ENCODE measurements around the gene CYP2J2. TPM values are rescaled to one million over a fixed set of nuclear protein-coding genes. Genes with fewer than 3 reads are reported as not detected.

The CYP2J2 gene
- polyA plus RNA-seq, 4 donors: 15.4 to 87.4 (median 36.3) TPM

GRCh38 chr1:59898927-59899326 lies 27.6 kb downstream of the CYP2J2 start:
- 67 to 88% (median 78%) methylated on average over 3 of the region's 3 CpGs for WGBS, 3 donors
- FAIRE-seq: no peak

GRCh38 chr1:59897165-59897564 lies 29.4 kb downstream of the CYP2J2 start:
- 88 to 94% (median 88%) methylated on average over 2 of the region's 2 CpGs for WGBS, 3 donors
- H3K4me1 ChIP-seq (ENCODE audit: control insufficient read depth in 3 of 3, insufficient read depth in 2 of 3, low read depth in 1 of 3, low read length in 2 of 3): peaks cover 0 to 14% (median 4%) of the 10 kb centered on the region in 3 donors
- FAIRE-seq (no peak), DNase-seq (no peak)
- H3K9me3 ChIP-seq (ENCODE audit: control insufficient read depth in 2 of 2, insufficient read depth in 1 of 2, low read depth in 1 of 2, low read length in 1 of 2): no peaks in the 10 kb centered on the region
- no peak overlapping the region for H3K27ac ChIP-seq (ENCODE audit: low read depth in 1 of 3, low read length in 2 of 3)
- H3K36me3 ChIP-seq (ENCODE audit: control insufficient read depth in 3 of 3, insufficient read depth in 2 of 3, low read depth in 1 of 3, low read length in 3 of 3): peaks cover 0 to 10% (median 6%) of the 10 kb centered on the region in 3 donors
- no peaks in the 10 kb centered on the region for H3K27me3 ChIP-seq (ENCODE audit: control insufficient read depth in 3 of 3, insufficient read depth in 3 of 3, low read length in 3 of 3)
- no peak overlapping the region for H3K4me3 ChIP-seq (ENCODE audit: low read depth in 1 of 3, low read length in 3 of 3)

More at GRCh38 chr1:59898927-59899326, 27.6 kb downstream of the CYP2J2 start:
- Histone ChIP-seq H3K9me3 (ENCODE audit: control insufficient read depth in 2 of 2, insufficient read depth in 1 of 2, low read depth in 1 of 2, low read length in 1 of 2) (no peaks in the 10 kb centered on the region), H3K27me3 (ENCODE audit: control insufficient read depth in 3 of 3, insufficient read depth in 3 of 3, low read length in 3 of 3) (no peaks in the 10 kb centered on the region), H3K4me1 (ENCODE audit: control insufficient read depth in 3 of 3, insufficient read depth in 2 of 3, low read depth in 1 of 3, low read length in 2 of 3) (peaks cover 0 to 2% (median 1%) of the 10 kb centered on the region in 3 donors), H3K4me3 (ENCODE audit: low read depth in 1 of 3, low read length in 3 of 3) (no peak overlapping the region), H3K27ac (ENCODE audit: low read depth in 1 of 3, low read length in 2 of 3) (no peak overlapping the region), H3K36me3 (ENCODE audit: control insufficient read depth in 3 of 3, insufficient read depth in 2 of 3, low read depth in 1 of 3, low read length in 3 of 3) (peaks cover 0 to 10% (median 6%) of the 10 kb centered on the region in 3 donors)
- no peak for DNase-seq

GRCh38 chr1:59892841-59893811 lies 33.4 kb downstream of the CYP2J2 start:
- peaks cover 0 to 26% of the 10 kb centered on the region in 2 donors for H3K9me3 ChIP-seq (ENCODE audit: control insufficient read depth in 2 of 2, insufficient read depth in 1 of 2, low read depth in 1 of 2, low read length in 1 of 2)
- DNase-seq: peak; percentile 81 to 92
- peak overlapping the region; percentile 2 to 86 (median 66) for H3K27ac ChIP-seq (ENCODE audit: low read depth in 1 of 3, low read length in 2 of 3)
- WGBS, 3 donors: 30 to 60% (median 44%) methylated on average over 7 of the region's 7 CpGs
- peaks cover 0 to 22% (median 4%) of the 10 kb centered on the region in 3 donors for H3K4me1 ChIP-seq (ENCODE audit: control insufficient read depth in 3 of 3, insufficient read depth in 2 of 3, low read depth in 1 of 3, low read length in 2 of 3)
- no peaks in the 10 kb centered on the region for H3K36me3 ChIP-seq (ENCODE audit: control insufficient read depth in 3 of 3, insufficient read depth in 2 of 3, low read depth in 1 of 3, low read length in 3 of 3)
- FAIRE-seq: no peak
- no peaks in the 10 kb centered on the region for H3K27me3 ChIP-seq (ENCODE audit: control insufficient read depth in 3 of 3, insufficient read depth in 3 of 3, low read length in 3 of 3)
- no peak overlapping the region for H3K4me3 ChIP-seq (ENCODE audit: low read depth in 1 of 3, low read length in 3 of 3)

GRCh38 chr1:59885160-59885832 lies 41.3 kb downstream of the CYP2J2 start:
- no peak for FAIRE-seq
- no peaks in the 10 kb centered on the region for H3K36me3 ChIP-seq (ENCODE audit: control insufficient read depth in 3 of 3, insufficient read depth in 2 of 3, low read depth in 1 of 3, low read length in 3 of 3)
- H3K27ac ChIP-seq (ENCODE audit: low read depth in 1 of 3, low read length in 2 of 3): no peak overlapping the region
- no peaks in the 10 kb centered on the region for H3K27me3 ChIP-seq (ENCODE audit: control insufficient read depth in 3 of 3, insufficient read depth in 3 of 3, low read length in 3 of 3)
- H3K4me3 ChIP-seq (ENCODE audit: low read depth in 1 of 3, low read length in 3 of 3): no peak overlapping the region
- H3K9me3 ChIP-seq (ENCODE audit: control insufficient read depth in 2 of 2, insufficient read depth in 1 of 2, low read depth in 1 of 2, low read length in 1 of 2): peaks cover 0 to 24% of the 10 kb centered on the region in 2 donors
- peaks cover 0 to 7% (median 0%) of the 10 kb centered on the region in 3 donors for H3K4me1 ChIP-seq (ENCODE audit: control insufficient read depth in 3 of 3, insufficient read depth in 2 of 3, low read depth in 1 of 3, low read length in 2 of 3)
- WGBS, 3 donors: 42 to 57% (median 45%) methylated on average over 3 of the region's 3 CpGs
- DNase-seq: no peak

GRCh38 chr1:59880735-59881134 lies 45.8 kb downstream of the CYP2J2 start:
- peaks cover 0 to 3% (median 0%) of the 10 kb centered on the region in 3 donors for H3K36me3 ChIP-seq (ENCODE audit: control insufficient read depth in 3 of 3, insufficient read depth in 2 of 3, low read depth in 1 of 3, low read length in 3 of 3)
- no peak overlapping the region for H3K4me3 ChIP-seq (ENCODE audit: low read depth in 1 of 3, low read length in 3 of 3)
- no peak for DNase-seq
- peaks cover 0 to 15% (median 2%) of the 10 kb centered on the region in 3 donors for H3K4me1 ChIP-seq (ENCODE audit: control insufficient read depth in 3 of 3, insufficient read depth in 2 of 3, low read depth in 1 of 3, low read length in 2 of 3)
- WGBS, 3 donors: 74 to 85% (median 74%) methylated on average over 2 of the region's 2 CpGs
- FAIRE-seq: no peak
- H3K27me3 ChIP-seq (ENCODE audit: control insufficient read depth in 3 of 3, insufficient read depth in 3 of 3, low read length in 3 of 3): no peaks in the 10 kb centered on the region
- H3K9me3 ChIP-seq (ENCODE audit: control insufficient read depth in 2 of 2, insufficient read depth in 1 of 2, low read depth in 1 of 2, low read length in 1 of 2): peaks cover 0 to 9% of the 10 kb centered on the region in 2 donors
- H3K27ac ChIP-seq (ENCODE audit: low read depth in 1 of 3, low read length in 2 of 3): peak overlapping the region in 1 of 3 donors; percentile 55

GRCh38 chr1:59879996-59880505 lies 46.5 kb downstream of the CYP2J2 start:
- Histone ChIP-seq H3K27ac (ENCODE audit: low read depth in 1 of 3, low read length in 2 of 3) (peak overlapping the region in 1 of 3 donors; percentile 55), H3K9me3 (ENCODE audit: control insufficient read depth in 2 of 2, insufficient read depth in 1 of 2, low read depth in 1 of 2, low read length in 1 of 2) (peaks cover 0 to 9% of the 10 kb centered on the region in 2 donors), H3K27me3 (ENCODE audit: control insufficient read depth in 3 of 3, insufficient read depth in 3 of 3, low read length in 3 of 3) (no peaks in the 10 kb centered on the region), H3K4me3 (ENCODE audit: low read depth in 1 of 3, low read length in 3 of 3) (no peak overlapping the region), H3K4me1 (ENCODE audit: control insufficient read depth in 3 of 3, insufficient read depth in 2 of 3, low read depth in 1 of 3, low read length in 2 of 3) (peaks cover 0 to 15% (median 2%) of the 10 kb centered on the region in 3 donors), H3K36me3 (ENCODE audit: control insufficient read depth in 3 of 3, insufficient read depth in 2 of 3, low read depth in 1 of 3, low read length in 3 of 3) (peaks cover 0 to 3% (median 0%) of the 10 kb centered on the region in 3 donors)
- WGBS, 3 donors: 13 to 28% (median 20%) methylated on average over 3 of the region's 3 CpGs
- no peak for FAIRE-seq
- peak in 1 of 2 donors; percentile 73 for DNase-seq

- FAIRE-seq: peak; percentile 49
- 16 to 30% (median 28%) methylated on average over 5 of the region's 5 CpGs for WGBS, 3 donors
- Histone ChIP-seq H3K27ac (ENCODE audit: low read depth in 1 of 3, low read length in 2 of 3) (peak overlapping the region in 1 of 3 donors; percentile 55), H3K4me1 (ENCODE audit: control insufficient read depth in 3 of 3, insufficient read depth in 2 of 3, low read depth in 1 of 3, low read length in 2 of 3) (peaks cover 0 to 15% (median 2%) of the 10 kb centered on the region in 3 donors), H3K36me3 (ENCODE audit: control insufficient read depth in 3 of 3, insufficient read depth in 2 of 3, low read depth in 1 of 3, low read length in 3 of 3) (peaks cover 0 to 3% (median 0%) of the 10 kb centered on the region in 3 donors), H3K9me3 (ENCODE audit: control insufficient read depth in 2 of 2, insufficient read depth in 1 of 2, low read depth in 1 of 2, low read length in 1 of 2) (peaks cover 0 to 9% of the 10 kb centered on the region in 2 donors), H3K27me3 (ENCODE audit: control insufficient read depth in 3 of 3, insufficient read depth in 3 of 3, low read length in 3 of 3) (no peaks in the 10 kb centered on the region), H3K4me3 (ENCODE audit: low read depth in 1 of 3, low read length in 3 of 3) (no peak overlapping the region)
- DNase-seq: peak; percentile 84 to 91
Observed at GRCh38 chr1:59879574-59879973, 47.0 kb downstream of the CYP2J2 start.

GRCh38 chr1:59878370-59878769 lies 48.2 kb downstream of the CYP2J2 start:
- WGBS, 3 donors: 76 to 85% (median 78%) methylated on average over 3 of the region's 3 CpGs
- no peak overlapping the region for H3K4me3 ChIP-seq (ENCODE audit: low read depth in 1 of 3, low read length in 3 of 3)
- peaks cover 0 to 3% (median 0%) of the 10 kb centered on the region in 3 donors for H3K36me3 ChIP-seq (ENCODE audit: control insufficient read depth in 3 of 3, insufficient read depth in 2 of 3, low read depth in 1 of 3, low read length in 3 of 3)
- H3K9me3 ChIP-seq (ENCODE audit: control insufficient read depth in 2 of 2, insufficient read depth in 1 of 2, low read depth in 1 of 2, low read length in 1 of 2): peaks cover 0 to 9% of the 10 kb centered on the region in 2 donors
- peaks cover 0 to 15% (median 2%) of the 10 kb centered on the region in 3 donors for H3K4me1 ChIP-seq (ENCODE audit: control insufficient read depth in 3 of 3, insufficient read depth in 2 of 3, low read depth in 1 of 3, low read length in 2 of 3)
- no peak overlapping the region for H3K27ac ChIP-seq (ENCODE audit: low read depth in 1 of 3, low read length in 2 of 3)
- DNase-seq (no peak), FAIRE-seq (no peak)
- no peaks in the 10 kb centered on the region for H3K27me3 ChIP-seq (ENCODE audit: control insufficient read depth in 3 of 3, insufficient read depth in 3 of 3, low read length in 3 of 3)

Data from small intestine (tissue), 7 donors.